Panc1 (cell line): ENCODE data around the gene LAMC2.

ENCODE experiments used
- CTCF ChIP-seq: fragments of 450-650 bp; IDR thresholded peaks from 2 replicates; pipeline ENCODE4 v1.5.1; 2017; ENCODE audit warnings: mild to moderate bottlenecking
- POLR2AphosphoS5 ChIP-seq: IDR thresholded peaks from 2 replicates; pipeline ENCODE4 v1.6.1; 2012; ENCODE audit warnings: mild to moderate bottlenecking, low read depth, low read length, moderate library complexity
- REST ChIP-seq, 2 experiments: IDR thresholded peaks; 2 replicates each; pipeline ENCODE4 v1.6.1; 2011 to 2012; ENCODE audit warnings: low read depth in 2 of 2, control low read depth in 1 of 2, low read length in 1 of 2, mild to moderate bottlenecking in 1 of 2, moderate library complexity in 1 of 2; ENCODE audit not compliant: insufficient read depth in 1 of 2
- SIN3A ChIP-seq: IDR thresholded peaks from 2 replicates; pipeline ENCODE4 v1.6.1; 2012; ENCODE audit warnings: low read depth, mild to moderate bottlenecking, low read length, moderate library complexity, borderline replicate concordance; ENCODE audit not compliant: insufficient read depth
- TCF7L2 ChIP-seq: IDR thresholded peaks from 2 replicates; pipeline ENCODE4 v1.6.1; 2011; ENCODE audit warnings: mild to moderate bottlenecking, low read depth, low read length, inconsistent platforms

GRCh38 chr1:183139281-183139942 lies 46.7 kb upstream of the LAMC2 start:
- TF ChIP-seq CTCF (no peak), REST (IDR thresholded peaks at IDR 0.05; ENCODE audit: insufficient read depth in 1 of 2, low read depth in 2 of 2, low read length in 1 of 2) (no peak), POLR2AphosphoS5 (no peak), TCF7L2 (no peak), SIN3A (no peak)
